Right lobe of liver (tissue), 6 donors: ENCODE measurements around the gene LRBA. TPM values are rescaled to one million over a fixed set of nuclear protein-coding genes. Genes with fewer than 3 reads are reported as not detected.

Source experiments
- ATAC-seq, 4 donors: fragments of 200-7000 bp; cut with Tn5 transposase; one replicate each; pipeline ENCODE4 v1.9.1; 2020; ENCODE audit warnings: mild to moderate bottlenecking in 4 of 4, moderate library complexity in 4 of 4
- DNase-seq, 3 donors: peaks; one replicate each; pipeline ENCODE4 v3.0.0-alpha.2; 2020
- H3K27ac ChIP-seq, 3 donors: fragments of 200-600 bp; one replicate each; pipeline ENCODE4 v1.8.0; 2022
- H3K27me3 ChIP-seq, 2 donors: fragments of 200-600 bp; one replicate each; pipeline ENCODE4 v1.8.0; 2022
- H3K36me3 ChIP-seq, 4 donors: fragments of 200-600 bp; sonication (generic) in 1 of 4; one replicate each; pipeline versions ENCODE4 v1.5.1 to v1.8.0; 2017 to 2022; ENCODE audit warnings: control low read depth in 1 of 4
- H3K4me1 ChIP-seq, 4 donors: fragments of 200-600 bp; sonication (generic) in 1 of 4; one replicate each; pipeline versions ENCODE4 v1.5.1 to v1.8.0; 2017 to 2022; ENCODE audit warnings: control low read depth in 1 of 4
- H3K4me3 ChIP-seq, 3 donors: fragments of 200-600 bp; one replicate each; pipeline ENCODE4 v1.8.0; 2022
- H3K9me3 ChIP-seq, 4 donors: fragments of 200-600 bp; sonication (generic) in 1 of 4; one replicate each; pipeline versions ENCODE4 v1.5.1 to v1.8.0; 2017 to 2022; ENCODE audit warnings: control low read depth in 1 of 4
- POLR2A ChIP-seq: fragments of 450-650 bp; IDR thresholded peaks from one replicate; pipeline ENCODE4 v1.6.1; 2017; ENCODE audit warnings: antibody characterized with exemption, mild to moderate bottlenecking
- WGBS: methylation state at CpG from one replicate; pipeline ENCODE4 v1.1.6; 2018; ENCODE audit warnings: low coverage, low lambda C conversion rate; ENCODE audit not compliant: insufficient coverage; ENCODE audit errors: missing lambda C conversion rate; 5-methylcytosine and 5-hydroxymethylcytosine counted together
- intact Hi-C, 2 donors: fragments of 100-400 bp; cut with DNase I; formaldehyde crosslinking; loops; one replicate each; pipeline versions ENCODE4 v1.11.2 to v1.14.1; 2022
- total RNA-seq, 6 experiments: library from RNA; depleted of rRNA in 2 of 6; stranded (reverse); fragments of >200 nt in 2 of 6; fragmentation: NEBNext Ultra II Directional in 3 of 6; extraction: Animal tissue kit (Norgen Biotek cat#: 25700) in 3 of 6; gene quantifications; one replicate each; pipeline versions ENCODE4 v1.1.0 to v1.2.4, GENCODE V29; 2016 to 2023
- TF ChIP-seq, protein P1 (sequence below), 4 donors: fragments of 200-600 bp in 3 of 4; fragments of 450-650 bp in 1 of 4; IDR thresholded peaks; one replicate each; pipeline versions ENCODE4 v1.5.1 to v1.8.0; 2016 to 2022; ENCODE audit warnings: antibody characterized with exemption in 4 of 4, mild to moderate bottlenecking in 2 of 4
- donor health status: DM: no; HTN: yes; CAD: no.
- donor health status: DM: no; HTN: no; CAD: no.
- donor health status: DM: no; HTN: no; CAD: no.
- donor health status: DM: no; HTN: yes; CAD: no.
- donor health status: DM: no; HTN: yes; CAD: no.

Gene LRBA
- total RNA-seq, 6 experiments from 2014 or later: 18.9 to 48.1 (median 24.5) TPM

DNA sequence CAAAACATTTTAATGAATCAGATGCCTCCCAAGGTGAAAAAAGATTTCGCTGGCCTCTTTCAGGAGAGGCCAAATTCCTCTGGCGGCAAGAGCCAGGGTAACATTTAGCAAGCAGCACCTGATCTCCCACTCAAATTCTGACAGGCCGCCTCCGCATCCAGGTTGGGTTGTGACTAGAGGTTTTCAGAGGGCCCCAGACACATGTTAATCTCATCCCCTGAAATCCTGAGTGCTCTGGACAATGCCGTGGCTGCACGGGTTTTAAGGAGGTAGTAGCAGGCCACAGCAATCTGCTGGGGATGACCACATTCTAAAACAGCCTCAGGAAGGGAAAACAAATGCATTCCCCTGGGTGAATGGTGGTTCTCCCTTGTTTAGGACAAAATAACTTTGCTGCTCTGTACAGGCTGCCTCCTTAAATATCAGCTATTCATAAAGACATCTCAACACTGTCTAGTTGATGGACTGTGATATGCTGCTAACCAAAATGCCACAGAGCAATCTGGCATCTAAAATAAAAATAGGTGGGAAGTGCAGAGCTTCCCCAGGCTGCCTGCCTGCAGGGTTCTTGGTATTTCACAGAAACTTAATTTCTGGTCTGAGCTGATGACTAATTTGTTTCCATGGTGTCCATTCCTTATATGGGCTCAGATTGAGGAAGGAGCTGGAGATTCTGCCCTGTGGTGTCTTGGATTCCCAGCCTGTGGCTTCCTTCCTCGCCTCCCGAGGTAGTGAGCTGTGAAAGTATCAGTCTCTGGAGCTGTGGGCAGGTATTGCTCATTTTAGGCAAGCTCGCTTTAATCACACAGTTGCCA lies 734.8 kb downstream of the LRBA start:
- Histone ChIP-seq H3K27me3 (no peaks in the 10 kb centered on the region), H3K36me3 (peaks cover 0 to 2% (median 0%) of the 10 kb centered on the region in 4 donors), H3K9me3 (no peaks in the 10 kb centered on the region), H3K27ac (no peak overlapping the region), H3K4me1 (no peaks in the 10 kb centered on the region), H3K4me3 (no peak overlapping the region)
- DNase-seq (no peak), ATAC-seq (peak in 2 of 4 donors; percentile 35 to 57)
- intact Hi-C loops: no loop called here
- TF ChIP-seq POLR2A: no peak
- TF ChIP-seq, protein P1, sequence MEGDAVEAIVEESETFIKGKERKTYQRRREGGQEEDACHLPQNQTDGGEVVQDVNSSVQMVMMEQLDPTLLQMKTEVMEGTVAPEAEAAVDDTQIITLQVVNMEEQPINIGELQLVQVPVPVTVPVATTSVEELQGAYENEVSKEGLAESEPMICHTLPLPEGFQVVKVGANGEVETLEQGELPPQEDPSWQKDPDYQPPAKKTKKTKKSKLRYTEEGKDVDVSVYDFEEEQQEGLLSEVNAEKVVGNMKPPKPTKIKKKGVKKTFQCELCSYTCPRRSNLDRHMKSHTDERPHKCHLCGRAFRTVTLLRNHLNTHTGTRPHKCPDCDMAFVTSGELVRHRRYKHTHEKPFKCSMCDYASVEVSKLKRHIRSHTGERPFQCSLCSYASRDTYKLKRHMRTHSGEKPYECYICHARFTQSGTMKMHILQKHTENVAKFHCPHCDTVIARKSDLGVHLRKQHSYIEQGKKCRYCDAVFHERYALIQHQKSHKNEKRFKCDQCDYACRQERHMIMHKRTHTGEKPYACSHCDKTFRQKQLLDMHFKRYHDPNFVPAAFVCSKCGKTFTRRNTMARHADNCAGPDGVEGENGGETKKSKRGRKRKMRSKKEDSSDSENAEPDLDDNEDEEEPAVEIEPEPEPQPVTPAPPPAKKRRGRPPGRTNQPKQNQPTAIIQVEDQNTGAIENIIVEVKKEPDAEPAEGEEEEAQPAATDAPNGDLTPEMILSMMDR (IDR thresholded peaks at IDR 0.05): no peak
- WGBS: 57% methylated on average over 6 of the region's 9 CpGs

DNA sequence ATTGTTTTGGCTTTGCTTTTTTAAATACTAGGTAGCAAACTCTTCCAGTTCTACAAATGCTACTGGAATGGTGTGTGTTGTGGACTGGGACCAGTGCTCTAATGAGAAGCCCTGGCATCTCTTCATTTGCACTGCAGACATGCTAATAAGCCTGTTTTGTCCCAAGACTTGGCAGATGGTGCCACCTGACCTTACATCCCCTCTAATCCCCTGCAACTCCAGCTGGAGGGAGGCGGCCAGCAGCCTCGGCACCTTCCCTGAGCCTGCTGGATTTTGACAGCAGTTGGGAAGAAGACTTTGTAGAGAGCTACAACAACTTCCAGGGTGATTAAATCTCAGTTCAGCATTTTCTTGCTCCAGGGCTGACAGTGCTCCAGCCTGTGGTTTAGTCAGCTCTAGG lies 736.9 kb downstream of the LRBA start:
- peaks cover 0 to 2% (median 0%) of the 10 kb centered on the region in 4 donors for H3K36me3 ChIP-seq
- TF ChIP-seq POLR2A: no peak
- TF ChIP-seq, protein P1 (IDR thresholded peaks at IDR 0.05): no peak
- 100% methylated on average over 2 of the region's 2 CpGs for WGBS
- H3K4me3 ChIP-seq: no peak overlapping the region
- no peaks in the 10 kb centered on the region for H3K9me3 ChIP-seq
- intact Hi-C loops: no loop called here
- H3K27me3 ChIP-seq: no peaks in the 10 kb centered on the region
- DNase-seq (no peak), ATAC-seq (no peak)
- H3K27ac ChIP-seq: no peak overlapping the region
- H3K4me1 ChIP-seq: no peaks in the 10 kb centered on the region

DNA sequence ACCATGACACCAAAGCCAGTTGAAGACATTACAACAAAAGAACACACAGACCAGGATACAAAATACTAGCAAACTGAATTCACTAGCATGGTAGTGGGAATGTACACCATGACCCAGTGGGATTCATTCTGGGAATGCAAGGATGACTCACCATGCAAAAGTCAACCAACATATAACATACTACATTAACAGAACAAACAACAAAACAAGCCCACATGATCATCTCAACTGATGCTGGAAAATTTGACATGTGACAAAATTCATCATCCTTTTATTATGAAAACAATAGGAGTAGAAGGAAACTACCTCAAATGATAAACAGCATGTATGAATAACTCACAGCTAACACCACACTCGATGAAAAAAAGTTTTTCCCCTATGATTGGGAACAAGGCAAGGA lies 746.6 kb downstream of the LRBA start:
- Histone ChIP-seq H3K36me3 (no peaks in the 10 kb centered on the region), H3K27me3 (no peaks in the 10 kb centered on the region), H3K4me3 (no peak overlapping the region), H3K4me1 (no peaks in the 10 kb centered on the region), H3K27ac (no peak overlapping the region), H3K9me3 (no peaks in the 10 kb centered on the region)
- intact Hi-C loops: no loop called here
- no peak for TF ChIP-seq POLR2A
- TF ChIP-seq, protein P1 (IDR thresholded peaks at IDR 0.05): no peak
- DNase-seq (no peak), ATAC-seq (no peak)
- WGBS: 100% methylated on average over 1 of the region's 1 CpG

DNA sequence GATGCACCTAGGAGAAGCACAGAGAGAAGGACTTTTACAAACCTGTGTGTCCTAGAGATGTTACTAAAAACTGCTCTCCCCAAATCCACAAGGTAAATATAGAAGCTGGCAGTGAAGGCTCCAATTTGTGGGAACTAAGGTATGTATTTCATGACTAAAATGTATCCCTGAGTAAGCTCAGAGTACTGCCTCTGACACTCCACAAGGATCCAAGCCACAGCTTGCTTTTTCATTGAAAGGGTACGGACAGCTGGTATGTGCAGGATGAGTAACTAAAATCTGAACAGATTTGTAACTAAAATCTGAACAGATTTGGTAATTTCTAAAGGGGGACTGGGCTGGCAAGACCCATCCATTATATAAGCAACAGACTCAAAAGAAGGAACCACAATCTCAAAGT lies 749.3 kb downstream of the LRBA start:
- no peak for TF ChIP-seq POLR2A
- TF ChIP-seq, protein P1 (IDR thresholded peaks at IDR 0.05): no peak
- 92% methylated on average over 1 of the region's 1 CpG for WGBS
- Histone ChIP-seq H3K36me3 (no peaks in the 10 kb centered on the region), H3K9me3 (no peaks in the 10 kb centered on the region), H3K4me3 (no peak overlapping the region), H3K4me1 (no peaks in the 10 kb centered on the region), H3K27me3 (no peaks in the 10 kb centered on the region), H3K27ac (no peak overlapping the region)
- DNase-seq (no peak), ATAC-seq (no peak)
- intact Hi-C loops: no loop called here
